Measurements from ENCODE around the gene YBX2.

- TF ChIP-seq CTCF (IDR thresholded peaks at IDR 0.05) (no peak), POLR2A (IDR thresholded peaks at IDR 0.05) (no peak), EP300 (IDR thresholded peaks at IDR 0.05) (no peak), POLR2AphosphoS5 (IDR thresholded peaks at IDR 0.05) (no peak)
These were observed 15.0 kb downstream of the YBX2 start for GRCh38 chr17:7279448-7279847.
